22Rv1 (cell line): ENCODE data around the gene CISD2.

ENCODE experiments used
- CTCF ChIP-seq: fragments of 450-650 bp; IDR thresholded peaks from 2 replicates; pipeline ENCODE4 v1.5.1; 2017; ENCODE audit warnings: mild to moderate bottlenecking
- ZFX ChIP-seq: fragments of 450-650 bp; IDR thresholded peaks from 2 replicates; pipeline ENCODE4 v1.6.1; 2017; ENCODE audit warnings: antibody characterized with exemption, borderline replicate concordance

- TF ChIP-seq CTCF (no peak), ZFX (no peak)
These were observed 25.5 kb upstream of the CISD2 start for GRCh38 chr4:102843273-102843672.
